ENCODE measurements around the gene TRAPPC2L. TPM values are rescaled to one million over a fixed set of nuclear protein-coding genes. Genes with fewer than 3 reads are reported as not detected.

The TRAPPC2L gene
- total and polyA plus RNA-seq, 2 experiments from 2014 or later, result 59.3 to 167 TPM

DNA sequence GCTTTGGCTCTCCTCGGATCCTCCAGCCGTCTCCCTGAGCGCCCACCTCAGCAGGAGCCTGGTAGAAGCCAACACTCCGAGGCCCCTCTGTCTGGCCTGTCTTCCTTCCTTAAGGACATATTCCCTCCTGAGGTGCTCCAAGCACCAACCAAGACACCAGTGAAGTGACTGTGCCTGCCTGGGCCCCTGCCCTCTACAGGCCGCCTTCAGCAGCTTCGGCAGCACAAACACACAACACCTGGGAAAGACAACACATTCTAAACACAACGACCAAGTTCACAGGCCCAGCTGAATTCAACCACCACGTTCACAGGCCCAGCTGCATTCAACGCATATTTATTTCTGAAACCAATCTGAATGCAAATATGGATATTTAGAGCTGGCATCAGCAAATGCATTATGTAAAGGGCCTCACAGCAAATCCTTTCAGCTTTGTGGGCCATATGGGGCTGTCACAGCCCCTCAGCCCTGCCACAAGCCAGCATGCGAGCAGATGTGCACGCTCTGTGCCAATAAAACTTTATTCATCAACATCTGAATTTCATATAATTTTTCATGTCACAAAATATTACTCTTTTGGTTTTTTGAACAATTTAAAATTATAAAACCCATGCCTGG lies 12.4 kb upstream of the TRAPPC2L start:
- Mint-ChIP-seq H3K4me1 (0 out of 3 replicates have a peak, but pooled peaks cover 3% of the 10 kb centered on the region), H3K4me3 (no peak overlapping the region; the same call in 2 of the 3 replicates), H3K36me3 (ENCODE audit: low read depth) (peaks cover 7% of the 10 kb centered on the region; the same call in 2 of the 3 replicates), H3K9me3 (no peaks in the 10 kb centered on the region), H3K27ac (no peak overlapping the region), H3K27me3 (ENCODE audit: insufficient read depth, low read depth, poor library complexity) (peaks cover 14% of the 10 kb centered on the region)
- Histone ChIP-seq H3K4me1 (ENCODE audit: insufficient read depth) (no peaks in the 10 kb centered on the region), H3K27me3 (ENCODE audit: insufficient read depth) (no peaks in the 10 kb centered on the region), H3F3A (replicated peaks; ENCODE audit: low read depth) (no peaks in the 10 kb centered on the region), H3K27ac (ENCODE audit: low read depth) (peak overlapping the region; percentile 81), H2AFZ (no peak overlapping the region), H4K20me1 (replicated peaks; ENCODE audit: insufficient read depth) (no peaks in the 10 kb centered on the region), H3K4me2 (no peak overlapping the region), H3K36me3 (ENCODE audit: insufficient read depth) (no peaks in the 10 kb centered on the region; the same call in 1 of the 2 replicates), H3K9me2 (ENCODE audit: insufficient read depth) (no peaks in the 10 kb centered on the region), H3K4me3 (no peak overlapping the region), H3K79me2 (replicated peaks; ENCODE audit: insufficient read depth) (no peaks in the 10 kb centered on the region)
- peak; percentile 60 for DNase-seq (ENCODE audit: low spot score)
- TF ChIP-seq ZNF114 (CRISPR knock-in tag; IDR thresholded peaks at IDR 0.05), result no peak
- TF ChIP-seq, protein P1, sequence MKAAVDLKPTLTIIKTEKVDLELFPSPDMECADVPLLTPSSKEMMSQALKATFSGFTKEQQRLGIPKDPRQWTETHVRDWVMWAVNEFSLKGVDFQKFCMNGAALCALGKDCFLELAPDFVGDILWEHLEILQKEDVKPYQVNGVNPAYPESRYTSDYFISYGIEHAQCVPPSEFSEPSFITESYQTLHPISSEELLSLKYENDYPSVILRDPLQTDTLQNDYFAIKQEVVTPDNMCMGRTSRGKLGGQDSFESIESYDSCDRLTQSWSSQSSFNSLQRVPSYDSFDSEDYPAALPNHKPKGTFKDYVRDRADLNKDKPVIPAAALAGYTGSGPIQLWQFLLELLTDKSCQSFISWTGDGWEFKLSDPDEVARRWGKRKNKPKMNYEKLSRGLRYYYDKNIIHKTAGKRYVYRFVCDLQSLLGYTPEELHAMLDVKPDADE (IDR thresholded peaks at IDR 0.05), result no peak
- no peak for TF ChIP-seq STAT1 (IDR thresholded peaks at IDR 0.05; ENCODE audit: unreplicated experiment)
- no peak for TF ChIP-seq NANOG (IDR thresholded peaks at IDR 0.05; ENCODE audit: borderline replicate concordance)
- no peak for TF ChIP-seq EZH2phosphoT487 (IDR thresholded peaks at IDR 0.05; ENCODE audit: unreplicated experiment)
- TF ChIP-seq, protein P2, sequence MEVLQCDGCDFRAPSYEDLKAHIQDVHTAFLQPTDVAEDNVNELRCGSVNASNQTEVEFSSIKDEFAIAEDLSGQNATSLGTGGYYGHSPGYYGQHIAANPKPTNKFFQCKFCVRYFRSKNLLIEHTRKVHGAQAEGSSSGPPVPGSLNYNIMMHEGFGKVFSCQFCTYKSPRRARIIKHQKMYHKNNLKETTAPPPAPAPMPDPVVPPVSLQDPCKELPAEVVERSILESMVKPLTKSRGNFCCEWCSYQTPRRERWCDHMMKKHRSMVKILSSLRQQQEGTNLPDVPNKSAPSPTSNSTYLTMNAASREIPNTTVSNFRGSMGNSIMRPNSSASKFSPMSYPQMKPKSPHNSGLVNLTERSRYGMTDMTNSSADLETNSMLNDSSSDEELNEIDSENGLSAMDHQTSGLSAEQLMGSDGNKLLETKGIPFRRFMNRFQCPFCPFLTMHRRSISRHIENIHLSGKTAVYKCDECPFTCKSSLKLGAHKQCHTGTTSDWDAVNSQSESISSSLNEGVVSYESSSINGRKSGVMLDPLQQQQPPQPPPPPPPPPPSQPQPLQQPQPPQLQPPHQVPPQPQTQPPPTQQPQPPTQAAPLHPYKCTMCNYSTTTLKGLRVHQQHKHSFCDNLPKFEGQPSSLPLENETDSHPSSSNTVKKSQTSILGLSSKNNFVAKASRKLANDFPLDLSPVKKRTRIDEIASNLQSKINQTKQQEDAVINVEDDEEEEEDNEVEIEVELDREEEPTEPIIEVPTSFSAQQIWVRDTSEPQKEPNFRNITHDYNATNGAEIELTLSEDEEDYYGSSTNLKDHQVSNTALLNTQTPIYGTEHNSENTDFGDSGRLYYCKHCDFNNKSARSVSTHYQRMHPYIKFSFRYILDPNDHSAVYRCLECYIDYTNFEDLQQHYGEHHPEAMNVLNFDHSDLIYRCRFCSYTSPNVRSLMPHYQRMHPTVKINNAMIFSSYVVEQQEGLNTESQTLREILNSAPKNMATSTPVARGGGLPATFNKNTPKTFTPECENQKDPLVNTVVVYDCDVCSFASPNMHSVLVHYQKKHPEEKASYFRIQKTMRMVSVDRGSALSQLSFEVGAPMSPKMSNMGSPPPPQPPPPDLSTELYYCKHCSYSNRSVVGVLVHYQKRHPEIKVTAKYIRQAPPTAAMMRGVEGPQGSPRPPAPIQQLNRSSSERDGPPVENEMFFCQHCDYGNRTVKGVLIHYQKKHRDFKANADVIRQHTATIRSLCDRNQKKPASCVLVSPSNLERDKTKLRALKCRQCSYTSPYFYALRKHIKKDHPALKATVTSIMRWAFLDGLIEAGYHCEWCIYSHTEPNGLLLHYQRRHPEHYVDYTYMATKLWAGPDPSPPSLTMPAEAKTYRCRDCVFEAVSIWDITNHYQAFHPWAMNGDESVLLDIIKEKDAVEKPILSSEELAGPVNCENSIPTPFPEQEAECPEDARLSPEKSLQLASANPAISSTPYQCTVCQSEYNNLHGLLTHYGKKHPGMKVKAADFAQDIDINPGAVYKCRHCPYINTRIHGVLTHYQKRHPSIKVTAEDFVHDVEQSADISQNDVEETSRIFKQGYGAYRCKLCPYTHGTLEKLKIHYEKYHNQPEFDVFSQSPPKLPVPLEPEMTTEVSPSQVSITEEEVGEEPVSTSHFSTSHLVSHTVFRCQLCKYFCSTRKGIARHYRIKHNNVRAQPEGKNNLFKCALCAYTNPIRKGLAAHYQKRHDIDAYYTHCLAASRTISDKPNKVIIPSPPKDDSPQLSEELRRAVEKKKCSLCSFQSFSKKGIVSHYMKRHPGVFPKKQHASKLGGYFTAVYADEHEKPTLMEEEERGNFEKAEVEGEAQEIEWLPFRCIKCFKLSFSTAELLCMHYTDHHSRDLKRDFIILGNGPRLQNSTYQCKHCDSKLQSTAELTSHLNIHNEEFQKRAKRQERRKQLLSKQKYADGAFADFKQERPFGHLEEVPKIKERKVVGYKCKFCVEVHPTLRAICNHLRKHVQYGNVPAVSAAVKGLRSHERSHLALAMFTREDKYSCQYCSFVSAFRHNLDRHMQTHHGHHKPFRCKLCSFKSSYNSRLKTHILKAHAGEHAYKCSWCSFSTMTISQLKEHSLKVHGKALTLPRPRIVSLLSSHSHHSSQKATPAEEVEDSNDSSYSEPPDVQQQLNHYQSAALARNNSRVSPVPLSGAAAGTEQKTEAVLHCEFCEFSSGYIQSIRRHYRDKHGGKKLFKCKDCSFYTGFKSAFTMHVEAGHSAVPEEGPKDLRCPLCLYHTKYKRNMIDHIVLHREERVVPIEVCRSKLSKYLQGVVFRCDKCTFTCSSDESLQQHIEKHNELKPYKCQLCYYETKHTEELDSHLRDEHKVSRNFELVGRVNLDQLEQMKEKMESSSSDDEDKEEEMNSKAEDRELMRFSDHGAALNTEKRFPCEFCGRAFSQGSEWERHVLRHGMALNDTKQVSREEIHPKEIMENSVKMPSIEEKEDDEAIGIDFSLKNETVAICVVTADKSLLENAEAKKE (CRISPR knock-in tag; IDR thresholded peaks at IDR 0.05), result no peak
- TF ChIP-seq, protein P3, sequence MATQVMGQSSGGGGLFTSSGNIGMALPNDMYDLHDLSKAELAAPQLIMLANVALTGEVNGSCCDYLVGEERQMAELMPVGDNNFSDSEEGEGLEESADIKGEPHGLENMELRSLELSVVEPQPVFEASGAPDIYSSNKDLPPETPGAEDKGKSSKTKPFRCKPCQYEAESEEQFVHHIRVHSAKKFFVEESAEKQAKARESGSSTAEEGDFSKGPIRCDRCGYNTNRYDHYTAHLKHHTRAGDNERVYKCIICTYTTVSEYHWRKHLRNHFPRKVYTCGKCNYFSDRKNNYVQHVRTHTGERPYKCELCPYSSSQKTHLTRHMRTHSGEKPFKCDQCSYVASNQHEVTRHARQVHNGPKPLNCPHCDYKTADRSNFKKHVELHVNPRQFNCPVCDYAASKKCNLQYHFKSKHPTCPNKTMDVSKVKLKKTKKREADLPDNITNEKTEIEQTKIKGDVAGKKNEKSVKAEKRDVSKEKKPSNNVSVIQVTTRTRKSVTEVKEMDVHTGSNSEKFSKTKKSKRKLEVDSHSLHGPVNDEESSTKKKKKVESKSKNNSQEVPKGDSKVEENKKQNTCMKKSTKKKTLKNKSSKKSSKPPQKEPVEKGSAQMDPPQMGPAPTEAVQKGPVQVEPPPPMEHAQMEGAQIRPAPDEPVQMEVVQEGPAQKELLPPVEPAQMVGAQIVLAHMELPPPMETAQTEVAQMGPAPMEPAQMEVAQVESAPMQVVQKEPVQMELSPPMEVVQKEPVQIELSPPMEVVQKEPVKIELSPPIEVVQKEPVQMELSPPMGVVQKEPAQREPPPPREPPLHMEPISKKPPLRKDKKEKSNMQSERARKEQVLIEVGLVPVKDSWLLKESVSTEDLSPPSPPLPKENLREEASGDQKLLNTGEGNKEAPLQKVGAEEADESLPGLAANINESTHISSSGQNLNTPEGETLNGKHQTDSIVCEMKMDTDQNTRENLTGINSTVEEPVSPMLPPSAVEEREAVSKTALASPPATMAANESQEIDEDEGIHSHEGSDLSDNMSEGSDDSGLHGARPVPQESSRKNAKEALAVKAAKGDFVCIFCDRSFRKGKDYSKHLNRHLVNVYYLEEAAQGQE (IDR thresholded peaks at IDR 0.05; ENCODE audit: unreplicated experiment), result no peak
- TF ChIP-seq, protein P4, sequence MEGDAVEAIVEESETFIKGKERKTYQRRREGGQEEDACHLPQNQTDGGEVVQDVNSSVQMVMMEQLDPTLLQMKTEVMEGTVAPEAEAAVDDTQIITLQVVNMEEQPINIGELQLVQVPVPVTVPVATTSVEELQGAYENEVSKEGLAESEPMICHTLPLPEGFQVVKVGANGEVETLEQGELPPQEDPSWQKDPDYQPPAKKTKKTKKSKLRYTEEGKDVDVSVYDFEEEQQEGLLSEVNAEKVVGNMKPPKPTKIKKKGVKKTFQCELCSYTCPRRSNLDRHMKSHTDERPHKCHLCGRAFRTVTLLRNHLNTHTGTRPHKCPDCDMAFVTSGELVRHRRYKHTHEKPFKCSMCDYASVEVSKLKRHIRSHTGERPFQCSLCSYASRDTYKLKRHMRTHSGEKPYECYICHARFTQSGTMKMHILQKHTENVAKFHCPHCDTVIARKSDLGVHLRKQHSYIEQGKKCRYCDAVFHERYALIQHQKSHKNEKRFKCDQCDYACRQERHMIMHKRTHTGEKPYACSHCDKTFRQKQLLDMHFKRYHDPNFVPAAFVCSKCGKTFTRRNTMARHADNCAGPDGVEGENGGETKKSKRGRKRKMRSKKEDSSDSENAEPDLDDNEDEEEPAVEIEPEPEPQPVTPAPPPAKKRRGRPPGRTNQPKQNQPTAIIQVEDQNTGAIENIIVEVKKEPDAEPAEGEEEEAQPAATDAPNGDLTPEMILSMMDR (conservative IDR thresholded peaks at IDR 0.05; ENCODE audit: low read depth in 2 of 2), result peak; percentile 25 to 32; a peak in 3 of 4 replicates
- peak; percentile 90 for ATAC-seq
